ENCODE results near the gene AFF3.
"Not testable (repeated sequence)": the region's sequence is repeated elsewhere in the genome, so short reads cannot be mapped to it uniquely, and the experiment has no call there.

Gene AFF3, protein sequence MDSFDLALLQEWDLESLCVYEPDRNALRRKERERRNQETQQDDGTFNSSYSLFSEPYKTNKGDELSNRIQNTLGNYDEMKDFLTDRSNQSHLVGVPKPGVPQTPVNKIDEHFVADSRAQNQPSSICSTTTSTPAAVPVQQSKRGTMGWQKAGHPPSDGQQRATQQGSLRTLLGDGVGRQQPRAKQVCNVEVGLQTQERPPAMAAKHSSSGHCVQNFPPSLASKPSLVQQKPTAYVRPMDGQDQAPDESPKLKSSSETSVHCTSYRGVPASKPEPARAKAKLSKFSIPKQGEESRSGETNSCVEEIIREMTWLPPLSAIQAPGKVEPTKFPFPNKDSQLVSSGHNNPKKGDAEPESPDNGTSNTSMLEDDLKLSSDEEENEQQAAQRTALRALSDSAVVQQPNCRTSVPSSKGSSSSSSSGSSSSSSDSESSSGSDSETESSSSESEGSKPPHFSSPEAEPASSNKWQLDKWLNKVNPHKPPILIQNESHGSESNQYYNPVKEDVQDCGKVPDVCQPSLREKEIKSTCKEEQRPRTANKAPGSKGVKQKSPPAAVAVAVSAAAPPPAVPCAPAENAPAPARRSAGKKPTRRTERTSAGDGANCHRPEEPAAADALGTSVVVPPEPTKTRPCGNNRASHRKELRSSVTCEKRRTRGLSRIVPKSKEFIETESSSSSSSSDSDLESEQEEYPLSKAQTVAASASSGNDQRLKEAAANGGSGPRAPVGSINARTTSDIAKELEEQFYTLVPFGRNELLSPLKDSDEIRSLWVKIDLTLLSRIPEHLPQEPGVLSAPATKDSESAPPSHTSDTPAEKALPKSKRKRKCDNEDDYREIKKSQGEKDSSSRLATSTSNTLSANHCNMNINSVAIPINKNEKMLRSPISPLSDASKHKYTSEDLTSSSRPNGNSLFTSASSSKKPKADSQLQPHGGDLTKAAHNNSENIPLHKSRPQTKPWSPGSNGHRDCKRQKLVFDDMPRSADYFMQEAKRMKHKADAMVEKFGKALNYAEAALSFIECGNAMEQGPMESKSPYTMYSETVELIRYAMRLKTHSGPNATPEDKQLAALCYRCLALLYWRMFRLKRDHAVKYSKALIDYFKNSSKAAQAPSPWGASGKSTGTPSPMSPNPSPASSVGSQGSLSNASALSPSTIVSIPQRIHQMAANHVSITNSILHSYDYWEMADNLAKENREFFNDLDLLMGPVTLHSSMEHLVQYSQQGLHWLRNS (N-terminal part only)

DNA sequence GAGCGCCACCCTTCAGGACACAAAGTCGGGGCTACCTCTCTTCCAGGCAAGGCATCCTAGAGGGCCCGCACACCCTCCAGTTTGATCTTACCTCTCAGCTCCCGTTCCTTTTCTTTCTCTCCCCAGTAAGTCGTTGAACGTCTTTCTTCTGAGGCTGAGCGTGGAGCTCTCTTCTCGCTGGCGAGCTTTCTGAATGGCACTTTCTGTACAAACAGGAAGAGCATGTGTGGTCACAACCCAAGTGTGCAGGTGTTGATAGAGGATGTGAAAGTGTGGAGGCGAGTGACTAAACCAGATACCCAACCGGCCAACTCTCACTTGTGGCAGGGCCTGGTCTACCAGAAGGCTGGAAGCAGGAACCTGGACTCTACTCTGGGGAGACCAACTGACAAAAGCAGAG is at the start of gene AFF3:
Gene AFF3 (minus strand): TSS at position 198 of the 400 bp plus-strand sequence. CDS start 38,136 bp downstream, outside the sequence.
- DNase-seq: no peak

- DNase-seq: no peak
These were observed 47.0 kb upstream of the AFF3 start for GRCh38 chr2:100189387-100189786.

- DNase-seq: no peak
These were observed 45.9 kb upstream of the AFF3 start for GRCh38 chr2:100188326-100188725.

GRCh38 chr2:100186126-100186525 is 43.7 kb upstream of the AFF3 start:
- no peak for DNase-seq

- DNase-seq: no peak
These were observed 43.1 kb upstream of the AFF3 start for GRCh38 chr2:100185516-100185915.

- DNase-seq: no peak
These were observed 42.7 kb upstream of the AFF3 start for GRCh38 chr2:100185105-100185504.

- DNase-seq: no peak
These were observed 41.8 kb upstream of the AFF3 start for GRCh38 chr2:100184055-100184737.

DNA sequence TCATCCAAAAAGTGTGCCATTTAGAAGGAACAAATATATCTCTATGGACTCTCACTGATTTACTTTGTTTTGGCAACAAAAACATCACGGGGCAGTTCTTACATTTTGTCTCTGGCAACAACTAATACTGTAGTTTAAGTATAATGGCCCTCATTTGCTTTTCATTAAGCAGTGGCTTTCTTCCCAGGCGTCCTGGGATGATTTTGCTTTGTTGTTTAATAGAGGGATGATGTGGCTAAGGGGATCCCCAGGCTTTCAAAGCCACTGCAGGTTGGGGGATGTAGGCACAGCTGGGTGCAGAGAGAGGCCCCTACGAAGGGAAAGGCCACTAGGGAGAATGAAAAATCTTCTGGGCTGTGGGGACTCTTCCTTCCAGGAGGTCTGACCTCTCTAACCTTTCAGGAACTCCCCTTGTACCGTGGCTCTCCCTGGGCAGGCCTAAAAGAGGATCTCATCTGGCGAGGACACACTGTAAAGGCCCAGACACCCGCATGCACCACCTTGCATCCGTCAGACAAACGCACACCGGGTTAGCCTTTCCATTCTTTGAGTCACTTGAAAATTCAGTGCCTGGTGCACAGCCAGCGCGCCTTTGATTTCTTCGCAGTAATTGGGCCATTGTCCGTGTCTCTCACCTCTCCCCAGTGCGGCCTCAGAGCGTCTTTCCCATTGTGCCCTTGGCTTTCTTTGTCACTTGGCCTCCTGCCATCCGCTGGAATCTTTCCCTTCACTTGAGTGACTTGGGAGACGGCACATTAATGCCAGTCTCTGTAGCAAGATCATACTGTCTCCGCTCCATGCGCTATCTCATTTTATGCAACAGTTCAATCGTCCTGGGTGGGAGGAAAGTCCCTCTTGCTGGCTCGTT is 40.3 kb upstream of the AFF3 start:
- no peak for DNase-seq

DNA sequence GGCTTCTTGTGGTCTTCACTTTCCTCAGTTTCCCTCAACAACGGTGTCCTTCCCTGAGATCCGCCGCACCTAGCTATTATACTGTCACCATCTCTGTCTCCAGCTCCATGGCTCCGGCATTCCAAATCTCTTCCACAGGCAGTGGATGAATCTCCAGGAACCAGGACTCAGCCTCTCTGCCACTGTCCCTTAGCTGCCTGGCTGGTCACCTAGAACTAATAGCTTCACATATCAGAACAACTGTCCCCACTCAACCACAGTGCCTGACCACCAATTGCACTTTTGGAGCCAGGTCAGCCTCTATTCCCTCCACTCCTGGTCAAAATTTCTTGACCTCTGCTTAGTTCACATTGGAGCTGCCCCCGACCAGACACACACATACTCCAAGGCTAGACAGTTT is 38.1 kb upstream of the AFF3 start:
- DNase-seq: no peak

- no peak for DNase-seq
These were observed 37.4 kb upstream of the AFF3 start for GRCh38 chr2:100179806-100180205.

DNA sequence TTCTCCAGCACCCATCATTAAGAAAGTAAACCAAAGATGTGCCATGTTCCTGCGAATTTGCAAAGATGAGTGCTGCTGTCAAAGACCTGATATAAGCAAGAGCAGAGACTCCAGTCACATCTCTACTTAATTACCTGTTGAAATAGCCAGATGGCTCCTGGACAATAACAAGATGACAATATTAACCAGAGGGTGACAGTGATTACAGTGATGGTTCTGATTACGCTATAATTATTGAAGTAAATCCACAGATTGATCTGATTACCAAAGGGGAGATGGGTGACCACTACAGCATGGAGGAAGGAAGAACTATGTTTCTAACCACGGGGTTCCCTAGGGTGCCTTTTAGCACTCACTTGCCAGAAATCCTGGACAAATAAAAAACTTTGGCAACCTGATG is 36.5 kb upstream of the AFF3 start:
- DNase-seq: no peak

DNA sequence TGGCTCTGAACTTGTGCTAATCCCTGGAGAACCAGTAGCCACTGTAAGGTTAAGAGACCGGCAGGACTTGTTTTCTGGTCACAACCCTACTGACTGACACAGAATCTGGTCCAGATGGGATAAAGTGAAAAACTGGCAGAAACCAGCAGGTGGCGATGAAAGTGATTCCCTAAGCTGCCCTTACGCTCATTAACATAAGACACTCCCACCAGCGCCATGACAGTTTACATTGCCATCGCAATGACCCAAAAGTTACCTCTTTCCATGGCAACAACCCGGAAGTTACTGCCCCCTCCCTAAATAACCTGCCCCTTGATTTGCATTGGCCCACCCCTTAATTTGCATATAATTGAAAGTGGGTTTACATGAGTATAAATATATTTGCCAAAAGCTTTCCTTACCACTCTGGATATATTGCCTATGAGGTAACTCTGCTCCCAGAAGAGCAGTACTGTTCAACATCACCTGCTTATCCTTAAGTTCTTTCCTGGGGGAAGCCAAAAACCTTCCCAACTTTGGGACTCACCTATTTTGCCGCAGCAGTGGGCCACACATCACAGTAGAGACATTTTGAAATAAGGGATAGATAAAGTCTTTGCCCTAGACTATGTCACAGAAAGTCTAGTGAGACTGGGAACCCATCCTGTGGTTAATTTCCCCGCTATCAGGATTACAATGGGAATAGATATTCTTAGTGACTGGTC is 35.8 kb upstream of the AFF3 start:
- no peak for DNase-seq

- DNase-seq: no peak
These were observed 34.5 kb upstream of the AFF3 start for GRCh38 chr2:100176925-100177324.

- no peak for DNase-seq
These were observed 31.6 kb upstream of the AFF3 start for GRCh38 chr2:100174026-100174431.

DNA sequence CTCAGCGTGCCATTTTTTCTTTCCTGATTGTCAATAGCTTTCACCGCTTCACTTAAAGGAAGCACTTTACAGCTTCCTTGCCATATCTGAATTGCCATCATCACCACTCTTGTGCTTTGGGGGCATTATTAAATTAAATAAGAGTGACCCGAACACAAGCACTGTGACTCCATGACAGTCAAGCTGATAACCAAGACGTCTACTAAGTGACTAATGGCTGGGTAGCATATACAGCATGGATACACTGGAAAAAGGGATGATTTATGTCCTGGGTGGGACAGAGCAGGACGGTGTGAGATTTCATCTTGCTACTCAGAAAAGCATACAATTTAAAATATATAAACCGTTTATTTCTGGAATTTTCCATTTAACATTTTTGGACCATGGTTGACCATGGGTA is 24.3 kb upstream of the AFF3 start:
- DNase-seq: no peak

DNA sequence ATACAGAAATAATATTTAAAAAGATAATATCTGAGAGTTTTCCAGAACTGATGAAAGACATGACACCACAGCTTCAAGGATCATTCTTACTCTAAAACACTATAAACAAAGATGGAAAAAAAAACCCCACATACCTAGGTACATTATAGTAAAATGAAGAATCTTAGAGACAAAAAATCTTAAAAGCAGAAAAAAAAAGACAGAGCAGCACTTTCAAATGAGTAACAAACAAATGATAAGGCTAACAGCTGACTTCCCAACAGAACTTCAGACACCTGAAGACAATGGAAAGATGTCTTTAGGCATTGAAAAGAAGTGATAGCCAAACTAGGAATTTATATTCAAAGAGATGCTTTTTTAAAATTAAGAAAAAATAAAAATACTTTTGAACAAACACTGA is 21.2 kb upstream of the AFF3 start:
- no peak for DNase-seq

DNA sequence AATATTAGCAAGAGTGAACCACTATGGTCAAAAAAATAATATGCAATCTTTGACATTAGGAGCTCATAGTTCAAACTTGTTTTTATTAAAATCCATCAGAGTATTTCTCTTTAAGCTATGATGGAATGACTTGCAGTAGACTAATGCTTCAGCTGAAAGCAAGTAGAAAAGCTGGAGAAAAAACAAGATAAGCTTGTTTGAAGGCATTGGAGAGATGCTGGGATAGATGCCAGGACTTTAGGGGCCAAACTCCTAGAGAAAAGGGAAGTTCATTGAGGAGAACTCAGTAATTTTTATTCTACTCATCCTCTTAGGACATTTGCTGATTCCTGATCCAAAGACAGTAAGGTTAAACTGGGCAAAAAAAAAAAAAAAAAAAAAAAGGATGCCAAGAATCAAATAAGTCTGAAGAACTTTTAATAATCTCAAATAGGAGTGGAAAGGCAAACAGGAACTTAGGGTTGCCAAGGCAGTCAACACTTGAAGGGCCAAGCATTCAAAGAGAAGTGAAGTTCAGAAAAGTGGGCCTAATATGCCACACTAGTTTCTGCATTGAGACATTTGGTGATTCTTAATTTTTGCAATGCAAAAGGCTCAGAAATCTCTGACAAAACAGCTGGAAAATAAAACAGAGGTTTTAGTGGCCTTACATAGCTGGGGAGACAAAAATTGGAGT is 19.7 kb upstream of the AFF3 start:
- no peak for DNase-seq

GRCh38 chr2:100160396-100160795 is 18.0 kb upstream of the AFF3 start:
- no peak for DNase-seq

GRCh38 chr2:100151832-100152231 is 9.4 kb upstream of the AFF3 start:
- not testable (repeated sequence) for DNase-seq

GRCh38 chr2:100151310-100151709 is 8.9 kb upstream of the AFF3 start:
- no peak for DNase-seq
